GM15510 (cell line): ENCODE data around the gene PBRM1.
A peak's percentile ranks its signal among the peaks of the same experiment; 100 is the strongest.

ENCODE experiments used
- POLR2A ChIP-seq: IDR thresholded peaks from 3 replicates; pipeline ENCODE4 v1.6.1; 2011; ENCODE audit warnings: borderline replicate concordance; ENCODE audit not compliant: insufficient read length; ENCODE audit errors: extremely low read depth

The PBRM1 gene

DNA sequence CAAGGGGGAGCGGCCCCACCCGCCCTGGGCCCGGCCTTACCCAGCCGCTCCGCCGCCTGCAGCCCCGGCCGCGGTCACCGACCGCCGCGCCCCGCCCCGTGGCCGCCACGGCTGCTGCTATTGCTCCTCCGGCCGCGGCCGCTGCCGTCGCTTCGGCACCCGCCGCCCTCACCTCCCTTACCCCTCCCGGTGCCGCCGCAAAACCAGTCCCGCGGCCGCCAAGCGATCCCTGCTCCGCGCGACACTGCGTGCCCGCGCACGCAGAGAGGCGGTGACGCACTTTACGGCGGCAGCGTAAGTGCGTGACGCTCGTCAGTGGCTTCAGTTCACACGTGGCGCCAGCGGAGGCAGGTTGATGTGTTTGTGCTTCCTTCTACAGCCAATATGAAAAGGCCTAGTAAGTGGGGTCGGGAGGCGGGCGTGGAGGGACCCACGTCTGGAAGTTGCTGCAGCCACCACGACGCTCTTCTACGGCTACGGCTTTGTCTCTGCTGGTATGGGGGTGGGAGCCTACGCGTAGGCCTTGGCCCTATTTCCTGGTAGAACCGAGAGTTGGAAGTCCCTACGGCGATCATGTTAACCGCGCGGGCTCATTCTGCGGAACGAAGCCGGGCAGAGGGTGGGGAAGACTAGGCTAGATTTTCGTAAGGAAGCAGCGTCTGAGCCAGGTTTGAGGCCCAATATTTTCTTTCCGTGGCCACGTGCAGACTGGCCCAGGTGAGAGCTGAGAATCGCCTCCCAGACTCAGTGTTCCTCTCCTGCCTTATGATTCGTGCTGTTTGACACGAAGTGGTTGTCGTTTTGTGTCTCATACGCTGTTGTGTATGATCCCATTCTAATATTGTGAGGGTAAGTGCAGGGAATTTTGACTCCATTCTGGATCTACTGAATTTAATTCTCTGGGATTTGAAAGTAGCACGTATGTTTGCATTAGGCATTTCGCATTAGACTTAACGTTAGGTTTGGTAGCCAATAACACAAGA is at the start of gene PBRM1, which contains the start of gene GNL3:
PBRM1 (minus strand) TSS at position 205 of the 983 bp plus-strand sequence.
GNL3 (plus strand) TSS at position 324 of the 983 bp plus-strand sequence; CDS start at position 385, 61 bp downstream.
- peak; percentile 92 for TF ChIP-seq POLR2A

- no peak for TF ChIP-seq POLR2A
Observed at GRCh38 chr3:52733256-52733891, 47.7 kb upstream of the PBRM1 start.

DNA sequence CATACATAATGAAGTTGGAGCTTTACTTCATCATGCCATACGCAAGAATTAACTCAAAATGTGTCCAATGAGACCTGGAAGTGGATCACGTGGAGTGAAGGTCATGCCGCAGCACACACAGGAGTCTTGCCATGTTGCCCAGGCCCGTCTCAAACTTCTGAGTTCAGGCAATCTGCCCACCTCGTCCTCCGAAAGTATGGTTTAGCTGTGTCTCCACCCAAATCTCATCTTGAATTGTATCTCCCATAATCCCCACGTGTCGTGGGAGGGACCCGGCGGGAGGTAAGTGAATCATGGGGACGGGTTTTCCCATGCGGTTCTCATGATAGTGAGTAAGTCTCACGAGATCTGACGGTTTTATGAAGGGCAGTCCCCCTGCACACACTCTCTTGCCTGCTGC is 45.9 kb upstream of the PBRM1 start:
- TF ChIP-seq POLR2A = no peak

DNA sequence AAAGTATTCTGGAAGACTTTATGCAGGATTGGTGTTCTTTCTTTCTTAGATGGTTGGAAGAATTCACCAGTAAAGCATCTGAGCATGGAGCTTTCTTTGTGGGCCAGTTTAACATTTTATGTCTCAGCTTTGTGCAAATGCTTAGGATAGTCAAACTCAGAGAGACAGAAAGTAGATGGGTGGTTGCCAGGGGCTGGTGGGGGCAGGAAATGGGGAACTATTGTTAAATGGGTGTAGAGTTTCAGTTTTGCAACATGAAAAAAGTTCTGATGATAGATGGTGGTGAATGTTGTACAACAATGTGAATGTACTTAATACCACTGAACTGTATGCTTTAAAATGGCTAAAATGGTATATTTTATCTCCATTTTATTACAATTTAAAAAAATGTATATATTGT is 45.0 kb upstream of the PBRM1 start:
- TF ChIP-seq POLR2A = no peak

DNA sequence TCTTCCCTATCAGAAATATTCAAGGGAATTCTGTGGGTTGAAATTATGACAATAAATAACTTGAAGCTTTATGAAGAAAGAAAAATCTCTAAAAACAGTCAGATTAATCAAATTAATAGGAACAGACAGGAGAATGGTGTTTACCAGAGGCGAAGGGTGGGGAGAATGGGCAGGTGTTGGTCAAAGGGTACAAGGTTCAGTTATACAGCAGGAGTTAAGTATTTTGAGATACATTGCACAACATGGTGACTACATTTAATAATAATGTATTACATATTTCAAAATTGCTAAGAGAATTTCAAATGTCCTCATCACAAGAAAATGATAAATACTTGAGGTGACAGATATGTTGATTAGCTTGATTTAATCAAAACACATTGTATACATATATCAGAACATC is 38.8 kb upstream of the PBRM1 start:
- no peak for TF ChIP-seq POLR2A

DNA sequence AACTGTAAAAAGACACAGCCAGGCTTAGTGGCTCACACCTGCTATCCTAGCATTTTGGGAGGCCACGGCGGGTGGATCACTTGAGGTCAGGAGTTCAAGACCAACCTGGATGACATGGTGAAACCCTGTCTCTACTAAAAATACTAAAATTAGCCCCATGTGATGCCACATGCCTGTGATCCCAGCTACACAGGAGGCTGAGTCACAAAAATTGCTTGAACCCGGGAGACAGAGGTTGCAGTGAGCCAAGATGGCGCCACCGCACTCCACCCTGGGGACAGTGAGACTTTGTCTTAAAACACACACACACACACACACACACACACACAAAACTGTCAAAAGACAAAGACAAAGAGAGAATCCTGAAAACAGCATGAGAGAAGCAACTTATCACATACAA is 38.2 kb upstream of the PBRM1 start:
- TF ChIP-seq POLR2A = no peak

- no peak for TF ChIP-seq POLR2A
Observed at GRCh38 chr3:52722491-52722890, 36.8 kb upstream of the PBRM1 start.

GRCh38 chr3:52721730-52722008 is 36.0 kb upstream of the PBRM1 start:
- no peak for TF ChIP-seq POLR2A

GRCh38 chr3:52721002-52721729 is 35.5 kb upstream of the PBRM1 start:
- TF ChIP-seq POLR2A = no peak

DNA sequence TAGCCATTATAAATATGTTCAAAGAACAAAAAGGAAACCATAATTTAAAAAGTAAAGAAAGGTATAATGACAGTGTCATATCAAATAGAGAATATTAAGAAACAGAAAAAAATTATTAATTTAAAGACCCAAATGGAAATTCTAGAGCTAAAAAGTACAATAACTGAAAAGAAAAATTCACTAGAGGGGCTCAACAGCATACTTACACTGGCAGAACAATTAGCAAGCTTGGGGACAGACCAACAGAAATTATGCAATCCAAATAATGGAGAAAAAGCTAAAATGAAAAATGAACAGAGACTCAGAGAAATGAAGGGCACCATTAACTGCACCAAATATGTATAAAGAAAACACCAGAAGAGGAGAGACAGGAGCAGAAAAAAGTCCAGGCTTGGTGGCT is 33.9 kb upstream of the PBRM1 start:
- no peak for TF ChIP-seq POLR2A

DNA sequence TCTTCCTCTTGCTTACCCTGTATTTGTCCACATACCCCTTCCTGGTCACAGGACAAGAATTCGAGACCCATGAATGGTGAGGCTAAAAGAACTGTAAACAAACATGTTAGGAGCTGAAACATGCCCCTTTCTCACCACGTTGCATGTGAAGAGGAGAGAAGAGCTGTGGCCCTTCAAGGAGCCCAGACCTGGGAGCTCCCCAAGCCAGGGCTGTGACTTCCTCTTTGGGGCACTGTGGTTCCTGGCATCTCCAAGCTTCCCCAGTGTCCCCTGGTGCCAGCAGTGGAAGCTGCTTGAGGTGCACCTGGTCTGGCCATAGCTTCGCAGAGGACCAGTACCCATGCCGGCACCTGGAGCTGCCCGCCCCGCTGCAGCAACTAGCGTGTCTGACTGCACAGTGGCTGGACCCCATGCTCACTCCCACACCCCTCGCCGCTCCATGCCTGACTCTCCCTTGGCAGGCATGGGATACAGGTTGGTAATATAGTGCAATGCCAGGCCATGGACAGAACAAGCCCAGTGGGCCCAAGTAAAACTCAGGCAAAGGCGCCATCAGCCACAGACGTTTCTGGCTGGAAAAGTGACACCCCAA is 30.1 kb upstream of the PBRM1 start:
- no peak for TF ChIP-seq POLR2A

- no peak for TF ChIP-seq POLR2A
Observed at GRCh38 chr3:52714335-52715302, 28.9 kb upstream of the PBRM1 start.

DNA sequence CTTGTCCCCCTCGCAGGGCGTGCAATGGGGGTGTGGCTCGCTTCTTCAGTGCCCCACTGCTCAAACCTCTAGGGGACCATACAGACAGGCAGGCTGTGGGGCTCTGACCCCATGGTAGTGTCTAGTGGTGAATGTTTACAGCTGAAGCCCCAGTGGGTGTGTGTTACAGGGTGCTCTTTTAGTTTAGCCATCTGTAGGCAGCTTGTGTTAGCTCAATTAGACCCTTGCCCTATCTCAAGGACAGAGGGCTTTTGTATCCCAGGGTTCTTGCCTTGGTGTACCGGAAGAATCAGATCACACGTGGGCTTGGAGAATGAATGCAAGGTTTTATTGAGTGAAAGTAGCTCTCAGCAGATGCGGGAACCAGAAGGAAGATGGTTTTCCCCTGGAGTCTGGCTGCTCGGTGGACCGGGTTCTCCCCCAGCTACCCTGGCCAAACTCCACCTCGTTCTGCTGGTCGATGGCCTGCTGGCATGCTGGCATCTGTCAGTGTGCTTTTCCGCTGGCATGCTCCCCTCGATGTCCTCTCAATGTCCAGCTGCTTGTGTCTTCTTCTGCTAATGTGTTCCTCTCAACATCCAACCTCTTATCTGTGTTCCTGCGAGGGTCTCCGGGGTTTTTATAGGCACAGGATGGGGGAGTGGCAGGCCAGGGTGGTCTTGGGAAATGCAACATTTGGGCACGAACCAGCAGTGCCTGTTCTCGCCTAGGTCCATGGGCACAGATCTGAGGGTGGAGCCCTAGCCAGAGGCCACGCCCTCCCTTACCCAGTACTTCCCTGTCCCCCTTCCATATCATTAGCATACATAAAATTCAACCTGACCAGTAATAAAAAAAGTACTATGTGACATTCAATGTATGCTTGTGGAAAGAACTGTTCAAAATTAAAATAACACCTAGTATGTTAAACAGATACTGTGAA is 26.8 kb upstream of the PBRM1 start:
- TF ChIP-seq POLR2A = no peak
